Neutrophil (primary cell): ENCODE measurements around the gene TDRD15.

ENCODE experiments used
- H3K27ac ChIP-seq: fragments of 200-600 bp; sonication (generic); 2 replicates; pipeline ENCODE4 v1.5.1; 2016; ENCODE audit warnings: mild to moderate bottlenecking, moderate library complexity
- H3K27me3 ChIP-seq: fragments of 200-600 bp; sonication (generic); 2 replicates; pipeline ENCODE4 v1.6.0; 2016; ENCODE audit warnings: mild to moderate bottlenecking
- H3K36me3 ChIP-seq: fragments of 200-600 bp; sonication (generic); 2 replicates; pipeline ENCODE4 v1.5.1; 2017
- H3K4me1 ChIP-seq, 2 experiments: fragments of 200-600 bp in 1 of 2; sonication (generic) in 1 of 2; 1 replicate in 1 of 2; 2 replicates in 1 of 2; pipeline versions ENCODE4 v1.5.1 to v1.6.1; 2013 to 2016; ENCODE audit warnings: low read depth in 1 of 2, low read length in 1 of 2, mild to moderate bottlenecking in 1 of 2, moderate library complexity in 1 of 2; ENCODE audit not compliant: control insufficient read depth in 1 of 2, insufficient read depth in 1 of 2
- H3K4me3 ChIP-seq, 2 experiments: fragments of 200-600 bp in 1 of 2; sonication (generic) in 1 of 2; 1 replicate in 1 of 2; 2 replicates in 1 of 2; pipeline ENCODE4 v1.5.1; 2013 to 2016; ENCODE audit warnings: low read depth in 1 of 2, low read length in 1 of 2, mild to moderate bottlenecking in 1 of 2, moderate library complexity in 1 of 2
- H3K9me3 ChIP-seq: fragments of 200-600 bp; sonication (generic); 2 replicates; pipeline ENCODE4 v1.5.1; 2016
- TF ChIP-seq, protein P1 (sequence below): fragments of 200-600 bp; sonication (generic); IDR thresholded peaks from 2 replicates; pipeline ENCODE4 v1.5.1; 2016; ENCODE audit warnings: antibody characterized with exemption

The TDRD15 gene

DNA sequence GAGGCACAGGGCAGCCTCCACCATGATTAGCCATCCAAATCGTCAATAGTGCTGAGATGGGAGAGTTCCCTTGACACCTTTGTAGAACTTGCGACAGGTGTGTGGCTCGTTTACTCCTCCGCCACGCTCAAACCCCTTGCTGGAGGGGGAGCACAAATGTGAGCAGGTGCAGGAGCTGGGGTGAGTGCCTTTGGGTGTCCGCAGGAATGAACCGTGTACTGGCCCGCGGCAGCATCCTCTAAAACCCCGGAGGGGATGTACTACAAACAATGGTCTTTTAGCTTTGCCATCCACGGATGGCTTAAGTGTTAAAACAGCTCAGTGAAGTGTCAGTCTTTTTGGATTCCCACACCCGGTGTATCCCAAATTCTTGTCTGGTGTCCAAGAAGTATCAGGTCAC, 21.4 kb upstream of the TDRD15 start:
- Histone ChIP-seq H3K27ac (no peak overlapping the region), H3K27me3 (no peaks in the 10 kb centered on the region), H3K4me3 (no peak overlapping the region), H3K9me3 (no peaks in the 10 kb centered on the region), H3K4me1 (no peaks in the 10 kb centered on the region), H3K36me3 (no peaks in the 10 kb centered on the region)
- TF ChIP-seq, protein P1, sequence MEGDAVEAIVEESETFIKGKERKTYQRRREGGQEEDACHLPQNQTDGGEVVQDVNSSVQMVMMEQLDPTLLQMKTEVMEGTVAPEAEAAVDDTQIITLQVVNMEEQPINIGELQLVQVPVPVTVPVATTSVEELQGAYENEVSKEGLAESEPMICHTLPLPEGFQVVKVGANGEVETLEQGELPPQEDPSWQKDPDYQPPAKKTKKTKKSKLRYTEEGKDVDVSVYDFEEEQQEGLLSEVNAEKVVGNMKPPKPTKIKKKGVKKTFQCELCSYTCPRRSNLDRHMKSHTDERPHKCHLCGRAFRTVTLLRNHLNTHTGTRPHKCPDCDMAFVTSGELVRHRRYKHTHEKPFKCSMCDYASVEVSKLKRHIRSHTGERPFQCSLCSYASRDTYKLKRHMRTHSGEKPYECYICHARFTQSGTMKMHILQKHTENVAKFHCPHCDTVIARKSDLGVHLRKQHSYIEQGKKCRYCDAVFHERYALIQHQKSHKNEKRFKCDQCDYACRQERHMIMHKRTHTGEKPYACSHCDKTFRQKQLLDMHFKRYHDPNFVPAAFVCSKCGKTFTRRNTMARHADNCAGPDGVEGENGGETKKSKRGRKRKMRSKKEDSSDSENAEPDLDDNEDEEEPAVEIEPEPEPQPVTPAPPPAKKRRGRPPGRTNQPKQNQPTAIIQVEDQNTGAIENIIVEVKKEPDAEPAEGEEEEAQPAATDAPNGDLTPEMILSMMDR, result no peak

DNA sequence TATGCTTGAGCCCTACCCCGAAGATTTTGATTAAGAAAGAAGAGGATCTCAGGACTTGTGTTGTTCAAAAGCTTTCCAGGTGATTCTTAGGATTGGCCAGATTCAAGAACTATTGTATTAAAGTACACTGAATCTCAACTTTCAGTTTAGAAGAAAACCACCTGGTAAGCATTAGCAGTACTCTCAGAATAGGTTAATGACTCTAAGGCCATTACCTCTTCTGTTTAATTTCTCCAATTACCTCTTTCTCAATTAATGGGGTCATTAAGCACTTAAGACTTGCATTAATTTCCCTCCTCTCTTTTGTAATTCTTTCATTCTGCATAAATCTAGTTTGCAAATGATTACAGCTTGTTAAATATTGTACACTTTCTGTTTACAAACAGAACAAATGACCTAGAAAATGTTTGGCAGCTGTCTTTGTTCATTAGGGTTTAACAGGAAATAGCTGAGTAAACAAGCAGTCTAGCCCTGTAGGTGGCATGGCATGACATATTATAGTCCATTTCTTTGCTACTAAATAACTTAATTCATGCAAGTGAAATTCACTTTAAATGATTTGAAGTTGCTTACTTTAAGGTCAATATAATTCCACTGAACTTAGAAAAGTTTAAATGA, 20.4 kb upstream of the TDRD15 start:
- no peaks in the 10 kb centered on the region for H3K4me1 ChIP-seq
- H3K4me3 ChIP-seq, result no peak overlapping the region
- no peaks in the 10 kb centered on the region for H3K27me3 ChIP-seq
- TF ChIP-seq, protein P1, result no peak
- H3K9me3 ChIP-seq, result no peaks in the 10 kb centered on the region
- no peaks in the 10 kb centered on the region for H3K36me3 ChIP-seq
- H3K27ac ChIP-seq, result no peak overlapping the region

DNA sequence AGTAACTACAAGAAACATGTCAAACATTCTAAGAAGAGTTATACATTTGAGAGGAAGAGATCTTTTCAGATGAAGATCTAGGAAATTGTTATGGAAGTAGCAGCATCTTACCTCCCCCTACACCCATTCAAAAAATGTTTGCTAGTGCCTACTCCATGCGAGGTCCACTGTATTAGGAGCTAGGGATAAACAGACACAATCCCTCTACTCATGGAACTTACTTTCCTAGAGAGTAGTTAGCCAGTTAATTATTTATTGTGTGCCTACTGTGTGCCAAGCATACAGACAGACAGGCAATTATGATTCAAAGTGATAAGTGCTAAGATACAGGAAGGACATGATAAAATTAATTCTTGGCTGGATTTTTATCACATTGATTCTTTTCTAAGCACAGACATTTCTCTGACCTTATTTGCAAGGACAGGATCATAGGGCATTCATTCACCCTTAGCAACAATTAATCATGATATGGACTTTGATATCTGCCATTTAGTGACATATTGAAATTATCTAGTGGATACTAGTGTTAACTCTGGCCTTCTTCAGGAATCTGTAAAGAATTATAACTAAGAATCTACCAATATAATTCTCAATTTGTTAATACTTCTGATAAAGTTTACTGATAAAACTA, 19.6 kb upstream of the TDRD15 start:
- TF ChIP-seq, protein P1, result no peak
- Histone ChIP-seq H3K4me3 (no peak overlapping the region), H3K27me3 (no peaks in the 10 kb centered on the region), H3K4me1 (no peaks in the 10 kb centered on the region), H3K27ac (no peak overlapping the region), H3K36me3 (no peaks in the 10 kb centered on the region), H3K9me3 (no peaks in the 10 kb centered on the region)

DNA sequence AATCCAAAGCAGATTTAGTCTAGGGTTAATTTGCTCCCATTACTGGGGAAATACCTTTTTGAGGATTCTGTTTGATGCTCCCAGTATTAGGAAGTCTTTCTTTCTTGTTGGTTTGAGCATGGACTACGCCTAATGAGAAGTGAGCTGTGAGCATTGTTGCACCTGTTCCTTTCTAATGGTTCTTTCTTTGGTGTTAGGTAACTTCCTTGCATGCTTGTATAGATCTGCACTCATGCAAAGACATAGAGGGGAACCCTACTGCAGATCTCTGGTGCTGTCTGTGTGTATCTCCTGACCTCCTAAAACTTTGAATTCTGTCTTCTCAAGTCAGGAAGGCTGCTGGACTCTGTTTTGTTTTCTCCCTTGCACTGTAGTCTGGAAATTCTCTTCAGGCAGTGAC, 12.8 kb upstream of the TDRD15 start:
- Histone ChIP-seq H3K4me1 (no peaks in the 10 kb centered on the region), H3K36me3 (no peaks in the 10 kb centered on the region), H3K27me3 (no peaks in the 10 kb centered on the region), H3K4me3 (no peak overlapping the region), H3K9me3 (no peaks in the 10 kb centered on the region), H3K27ac (no peak overlapping the region)
- TF ChIP-seq, protein P1, result no peak

DNA sequence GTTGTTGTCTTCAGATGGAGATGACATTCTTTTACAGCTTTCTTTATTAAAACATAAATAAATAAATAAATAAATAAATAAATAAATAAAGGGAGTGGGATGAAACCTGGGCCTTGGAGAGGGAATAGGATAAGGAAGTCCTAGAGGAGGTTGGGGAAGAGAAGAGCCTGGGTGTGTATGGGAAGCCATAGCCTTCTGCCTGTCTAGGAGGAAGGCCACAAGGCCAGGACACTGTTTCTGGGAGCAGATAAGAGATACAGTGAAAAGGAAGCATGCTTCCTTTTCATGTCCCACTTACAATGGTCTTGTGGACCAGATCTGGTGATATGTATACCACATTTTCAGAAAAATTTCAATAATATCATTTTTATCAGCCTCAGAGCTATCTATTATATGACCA, 6.1 kb upstream of the TDRD15 start:
- TF ChIP-seq, protein P1, result no peak
- Histone ChIP-seq H3K4me3 (no peak overlapping the region), H3K36me3 (no peaks in the 10 kb centered on the region), H3K9me3 (no peaks in the 10 kb centered on the region), H3K27me3 (peaks cover 4% of the 10 kb centered on the region), H3K4me1 (no peaks in the 10 kb centered on the region), H3K27ac (no peak overlapping the region)
